Measurements from ENCODE around the gene TMEM250.

The TMEM250 gene

GRCh38 chr9:136110082-136111061 lies 8.3 kb downstream of the TMEM250 start:
- TF ChIP-seq CTCF (IDR thresholded peaks at IDR 0.05; ENCODE audit: borderline replicate concordance, insufficient read depth, low read depth, low read length), result no peak
- H3K4me3 ChIP-seq (ENCODE audit: low read depth, low read length), result peak overlapping the region; percentile 76

- peak overlapping the region; percentile 76 for H3K4me3 ChIP-seq (ENCODE audit: low read depth, low read length)
- no peak for TF ChIP-seq CTCF (IDR thresholded peaks at IDR 0.05; ENCODE audit: borderline replicate concordance, insufficient read depth, low read depth, low read length)
Observed at GRCh38 chr9:136109351-136110081, 9.2 kb downstream of the TMEM250 start.

- no peak for TF ChIP-seq CTCF (IDR thresholded peaks at IDR 0.05; ENCODE audit: borderline replicate concordance, insufficient read depth, low read depth, low read length)
- H3K4me3 ChIP-seq (ENCODE audit: low read depth, low read length), result peak overlapping the region; percentile 76
Observed at GRCh38 chr9:136108648-136109266, 9.9 kb downstream of the TMEM250 start.

GRCh38 chr9:136107953-136108647 lies 10.6 kb downstream of the TMEM250 start:
- TF ChIP-seq CTCF (IDR thresholded peaks at IDR 0.05; ENCODE audit: borderline replicate concordance, insufficient read depth, low read depth, low read length), result no peak
- H3K4me3 ChIP-seq (ENCODE audit: low read depth, low read length), result no peak overlapping the region

GRCh38 chr9:136107155-136107952 lies 11.3 kb downstream of the TMEM250 start:
- H3K4me3 ChIP-seq (ENCODE audit: low read depth, low read length), result no peak overlapping the region

More at GRCh38 chr9:136107155-136107952, 11.3 kb downstream of the TMEM250 start:
- TF ChIP-seq CTCF (IDR thresholded peaks at IDR 0.05; ENCODE audit: borderline replicate concordance, insufficient read depth, low read depth, low read length), result no peak
